Activated CD8-positive, alpha-beta memory T cell treated with anti-CD3 and anti-CD28 coated beads, Interleukin-2, amount 50 U/mL, for 48 hours (primary cell): Measurements from ENCODE around the gene RAP1GAP2.
"Not testable (repeated sequence)": the region's sequence is repeated elsewhere in the genome, so short reads cannot be mapped to it uniquely, and the experiment has no call there.

Experiments
- DNase-seq: peaks from one replicate; pipeline ENCODE4 v3.0.0-alpha.2; 2020

Gene RAP1GAP2

DNA sequence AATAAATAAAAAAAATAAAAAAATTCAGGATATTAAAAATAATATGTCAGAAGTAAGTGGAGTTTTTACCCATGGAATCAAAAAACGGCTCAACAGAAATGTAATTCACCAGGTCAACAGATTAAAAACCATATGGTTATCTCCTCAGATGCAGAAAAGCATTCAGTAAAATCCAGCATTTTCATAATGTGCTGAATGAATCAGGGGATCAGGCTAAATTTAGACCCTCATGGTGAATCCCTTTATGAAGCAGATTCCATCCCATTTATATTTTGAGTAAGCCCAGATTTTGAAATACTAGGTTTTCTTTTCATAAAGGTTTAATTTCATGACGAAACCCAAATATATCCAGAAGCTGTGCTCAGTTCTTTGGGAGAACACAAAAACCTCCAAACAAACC lies 182.8 kb downstream of the RAP1GAP2 start:
- DNase-seq: no peak

DNA sequence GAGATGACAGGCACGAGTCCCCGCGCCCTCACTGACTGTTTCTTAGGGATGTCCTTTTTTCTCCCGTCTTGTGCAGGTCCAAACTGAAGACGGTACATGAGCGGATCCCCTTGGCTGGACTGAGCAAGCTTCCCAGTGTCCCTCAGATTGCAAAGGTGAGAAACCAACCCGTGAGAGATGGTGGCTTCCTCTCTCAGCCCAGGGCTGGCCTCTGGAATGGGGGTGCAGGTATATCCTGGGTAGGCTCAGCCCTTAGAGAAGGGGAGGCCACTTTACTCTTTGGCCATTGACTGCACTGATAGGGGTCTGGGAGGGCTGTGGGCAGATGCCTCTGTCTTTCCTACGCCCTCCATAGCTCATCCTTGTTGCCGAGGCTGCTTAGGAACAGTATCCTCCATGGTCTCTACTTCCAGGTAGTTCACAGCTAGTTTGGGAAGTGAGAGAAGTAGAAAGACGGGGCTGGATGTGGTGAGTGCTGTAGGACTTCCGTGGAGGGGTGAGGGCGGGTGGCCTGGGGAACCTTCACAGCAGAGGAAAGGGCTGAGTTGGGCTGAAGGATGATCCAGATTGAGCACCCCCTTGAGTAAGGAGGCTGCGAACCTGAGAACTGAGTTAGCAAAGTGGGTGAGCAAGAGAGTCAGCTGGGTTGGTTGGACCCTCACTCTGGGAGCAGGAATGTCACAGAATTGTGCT lies 184.1 kb downstream of the RAP1GAP2 start:
- DNase-seq: peak; percentile 25

DNA sequence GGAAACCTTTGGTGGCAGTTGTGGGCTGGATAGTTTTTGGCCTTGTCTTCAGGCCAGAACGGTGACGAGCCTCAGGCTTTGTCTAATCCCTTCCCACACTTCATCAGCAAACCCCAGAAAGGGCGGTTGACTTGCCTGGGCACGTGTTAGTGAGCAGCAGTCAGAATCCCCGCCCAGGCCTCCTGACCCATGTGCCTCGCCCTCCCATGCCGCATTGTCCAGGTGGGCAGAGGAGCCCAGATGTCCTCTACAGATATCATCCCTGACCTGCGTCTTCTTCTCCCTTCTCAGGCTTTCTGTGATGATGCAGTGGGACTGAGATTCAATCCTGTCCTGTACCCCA lies 184.6 kb downstream of the RAP1GAP2 start:
- peak; percentile 40 for DNase-seq

DNA sequence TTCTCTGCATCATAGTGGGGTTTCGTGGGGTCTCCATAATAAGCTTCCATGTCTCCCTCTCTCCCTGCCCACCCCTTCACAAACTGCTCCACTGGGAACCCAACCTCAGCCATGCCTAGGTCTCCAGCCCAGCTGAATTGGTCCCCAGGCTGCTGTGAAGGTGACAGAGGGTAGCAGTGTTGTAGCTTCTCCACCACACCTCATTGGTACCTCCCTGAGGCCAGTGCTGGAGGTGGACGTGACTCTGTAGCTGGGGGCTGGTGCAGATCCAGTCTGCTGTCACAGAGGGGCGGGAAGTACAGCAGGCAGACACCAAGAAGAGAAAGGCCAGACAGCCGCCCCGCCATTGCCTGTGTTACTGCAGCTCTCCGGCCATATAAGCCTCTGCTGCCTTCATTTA lies 185.1 kb downstream of the RAP1GAP2 start:
- DNase-seq: peak; percentile 29

DNA sequence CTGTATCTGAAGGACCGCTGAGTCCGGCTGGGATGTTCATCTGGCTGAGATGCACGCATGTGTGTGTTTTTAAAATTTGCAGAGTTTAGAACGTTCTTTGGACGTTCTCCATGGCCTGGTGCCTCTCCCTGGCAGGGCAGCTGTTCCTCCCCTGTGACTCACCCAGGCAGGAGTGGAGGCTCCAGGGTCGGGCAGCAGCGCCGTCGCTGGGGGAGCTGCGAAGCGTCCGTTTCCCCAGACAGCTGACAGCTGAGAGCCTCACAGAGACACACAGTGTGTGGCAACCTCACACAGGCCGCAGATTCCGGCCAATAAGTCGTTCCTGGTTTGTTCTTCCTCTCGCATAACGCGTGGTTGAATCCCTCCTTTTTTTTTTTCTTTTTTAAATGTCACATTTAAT lies 186.6 kb downstream of the RAP1GAP2 start:
- peak; percentile 8 for DNase-seq

DNA sequence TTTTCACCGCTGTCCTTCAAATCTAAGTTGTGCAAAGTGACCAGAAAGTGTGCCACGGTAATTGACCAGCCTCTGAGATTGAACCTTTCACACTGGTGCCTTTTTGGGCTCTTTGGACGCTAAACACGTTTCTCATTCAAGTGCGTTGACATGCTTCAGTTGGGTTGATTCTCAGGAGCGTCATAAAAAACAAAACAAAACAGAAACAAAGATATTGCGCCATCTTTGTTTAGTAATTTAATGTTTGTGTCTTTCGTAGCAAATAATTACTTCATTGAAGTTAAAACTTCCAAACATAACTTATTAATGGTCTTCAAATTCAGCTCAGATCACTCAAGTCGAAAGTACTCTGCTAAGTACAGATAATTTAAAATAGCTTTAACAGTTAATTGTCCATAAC lies 187.0 kb downstream of the RAP1GAP2 start:
- DNase-seq: no peak

DNA sequence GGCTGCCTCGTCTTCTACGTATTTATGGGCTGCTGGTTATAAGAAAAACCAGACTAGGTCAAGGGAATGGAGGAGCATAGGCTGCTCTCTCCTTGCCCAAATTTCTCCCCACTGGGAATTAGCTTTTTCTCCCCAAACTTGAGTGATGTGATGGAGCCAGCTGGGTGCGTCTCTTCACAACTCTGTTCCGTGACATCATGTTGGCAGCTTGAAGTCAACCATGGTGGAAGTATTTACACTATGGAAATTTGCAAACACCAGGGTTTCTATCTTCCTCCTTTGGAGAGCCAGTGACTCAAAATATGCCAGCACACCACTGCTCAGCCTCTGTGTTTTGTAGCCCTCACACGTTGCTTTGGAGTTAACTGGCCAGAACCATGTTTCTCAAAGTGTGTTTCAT lies 189.1 kb downstream of the RAP1GAP2 start:
- DNase-seq: no peak

DNA sequence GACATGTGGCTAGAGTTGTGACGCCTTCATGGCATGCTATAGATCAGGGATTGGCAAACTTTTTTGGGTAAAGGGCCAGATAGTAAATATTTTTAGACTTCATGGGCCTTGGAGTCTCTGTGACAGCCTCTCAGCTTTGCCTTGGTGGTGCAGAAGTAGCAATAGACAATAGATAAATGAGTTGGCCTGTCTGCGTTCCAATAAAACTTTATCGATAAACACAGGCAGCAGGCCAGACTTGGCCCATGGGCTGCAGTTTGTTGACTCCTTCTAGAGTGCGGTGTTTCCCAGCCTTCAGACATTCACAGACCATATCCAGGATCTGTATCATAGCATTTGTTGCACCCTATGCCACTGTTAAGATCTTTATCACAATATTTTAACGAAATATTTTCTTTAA lies 190.7 kb downstream of the RAP1GAP2 start:
- no peak for DNase-seq

DNA sequence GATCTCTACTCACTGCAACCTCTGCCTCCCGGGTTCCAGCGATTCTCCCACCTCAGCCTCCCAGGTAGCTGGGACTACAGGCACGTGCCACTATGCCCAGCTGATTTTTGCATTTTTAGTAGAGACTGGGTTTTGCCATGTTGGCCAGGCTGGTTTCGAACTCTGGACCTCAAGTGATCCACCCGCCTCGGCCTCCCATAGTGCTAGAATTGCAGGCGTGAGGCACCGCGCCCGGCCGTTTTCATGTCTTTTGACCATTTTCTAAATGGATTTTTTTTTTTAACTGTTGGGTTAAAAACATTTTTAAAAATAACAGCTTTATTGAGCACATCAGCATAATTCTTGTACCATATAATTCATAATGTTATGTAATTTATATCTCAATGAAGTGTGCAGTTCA lies 193.2 kb downstream of the RAP1GAP2 start:
- DNase-seq: peak; percentile 8

DNA sequence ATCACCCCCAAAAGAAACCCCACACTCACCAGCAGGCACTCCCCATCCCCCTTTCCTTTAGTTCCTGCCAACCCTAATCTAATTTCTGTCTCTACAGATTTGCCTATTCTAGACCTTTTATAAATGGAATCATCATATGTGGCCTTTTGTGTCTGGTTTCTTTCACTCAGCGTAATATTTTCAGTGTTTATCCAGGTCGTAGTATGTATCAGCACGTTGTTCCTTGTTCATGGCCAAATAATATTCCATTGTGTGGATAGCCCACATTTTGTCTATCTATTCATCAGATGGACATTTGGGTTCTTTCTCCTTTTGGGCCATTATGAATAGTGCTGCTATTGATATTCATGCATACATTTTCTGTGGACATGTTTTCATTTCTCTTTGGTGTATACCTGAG lies 193.6 kb downstream of the RAP1GAP2 start:
- no peak for DNase-seq

DNA sequence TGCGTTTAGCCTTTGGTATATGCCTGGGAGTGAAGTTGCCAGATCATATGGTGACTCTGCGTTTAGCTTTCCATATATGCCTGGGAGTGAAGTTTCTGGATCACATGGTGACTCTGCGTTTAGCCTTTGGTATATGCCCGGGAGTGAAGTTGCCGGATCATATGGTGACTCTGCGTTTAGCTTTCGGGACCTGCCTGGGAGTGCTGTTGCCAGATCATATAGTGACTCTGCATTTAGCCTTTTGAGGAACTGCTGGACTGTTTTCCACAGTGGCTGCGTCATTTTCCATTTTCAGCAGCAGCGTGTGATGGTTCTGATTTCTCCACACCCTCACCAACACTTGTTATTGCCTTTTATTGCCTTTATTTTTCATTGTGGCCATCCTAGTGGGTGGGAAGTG lies 194.2 kb downstream of the RAP1GAP2 start:
- peak; percentile 12 for DNase-seq

DNA sequence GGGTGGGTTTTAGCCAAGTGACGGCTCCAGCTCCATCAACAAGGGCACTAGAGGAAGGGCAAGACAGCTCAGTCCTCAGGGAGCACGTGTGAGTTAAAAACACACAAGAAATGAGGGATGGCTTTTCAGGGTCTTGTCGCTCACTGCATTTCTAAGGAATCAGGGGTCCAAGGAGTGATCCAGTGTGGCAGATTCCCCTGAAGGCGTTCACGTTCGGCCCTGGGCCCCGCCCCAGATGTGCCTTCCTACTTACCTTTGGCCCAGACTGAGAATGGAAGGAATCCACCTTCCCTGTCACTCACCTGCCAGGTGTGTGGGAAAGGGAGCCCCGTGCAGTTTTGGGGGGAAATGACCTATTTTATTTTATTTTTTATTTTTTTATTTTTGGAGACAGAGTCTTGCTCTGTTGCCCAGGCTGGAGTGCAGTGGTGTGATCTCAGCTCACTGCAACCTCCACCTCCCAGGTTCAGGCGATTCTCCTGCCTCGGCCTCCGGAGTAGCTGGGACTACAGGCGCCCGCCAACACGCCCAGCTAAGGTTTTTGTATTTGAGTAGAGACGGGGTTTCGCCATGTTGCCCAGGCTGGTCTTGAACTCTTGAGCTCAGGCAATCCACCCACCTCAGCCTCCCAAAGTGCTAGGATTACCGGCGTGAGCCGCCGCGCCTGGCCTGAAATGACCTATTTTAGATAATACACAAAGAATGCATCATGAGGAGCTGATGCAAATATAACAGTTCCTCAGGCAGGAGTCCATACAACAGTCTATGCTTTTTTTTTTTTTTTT lies 195.3 kb downstream of the RAP1GAP2 start:
- peak; percentile 38 for DNase-seq

DNA sequence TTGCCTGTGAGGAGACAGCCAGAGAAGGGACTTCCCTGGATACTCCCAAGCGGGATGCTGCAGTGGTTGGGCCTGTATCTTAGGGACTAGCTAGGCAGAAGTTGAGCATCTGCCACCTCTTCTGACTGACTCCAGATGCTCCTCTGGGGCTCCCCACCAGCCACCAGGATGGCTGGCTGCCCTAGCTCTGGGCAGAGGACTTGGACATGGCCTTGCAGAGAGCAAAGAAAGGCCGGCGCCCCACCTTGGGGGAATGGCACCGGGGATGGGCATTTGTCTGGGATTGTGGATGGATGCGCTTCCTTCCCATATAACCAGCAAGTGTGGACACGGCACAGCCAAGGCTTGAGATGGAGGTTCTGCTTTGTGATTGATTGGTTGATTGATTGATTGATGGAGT lies 198.2 kb downstream of the RAP1GAP2 start:
- DNase-seq: no peak

DNA sequence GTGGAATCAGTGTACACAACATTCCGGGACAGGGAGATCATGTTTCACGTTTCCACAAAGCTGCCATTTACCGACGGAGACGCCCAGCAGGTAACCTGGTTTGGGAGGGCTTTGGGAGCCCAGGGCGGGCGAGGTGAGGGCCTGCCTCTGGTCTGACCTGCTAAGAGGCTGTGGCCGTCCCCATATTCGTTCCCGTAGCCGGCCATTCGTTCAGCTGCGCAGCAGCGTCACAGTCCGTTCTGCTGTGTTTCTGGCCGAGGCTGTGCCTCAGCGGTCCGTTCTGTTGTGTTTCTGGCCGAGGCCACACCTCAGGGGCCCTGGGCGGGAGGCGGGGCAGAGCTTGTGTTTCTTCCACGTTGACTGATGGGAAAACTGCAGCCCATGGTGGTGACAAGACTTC lies 199.1 kb downstream of the RAP1GAP2 start:
- no peak for DNase-seq

DNA sequence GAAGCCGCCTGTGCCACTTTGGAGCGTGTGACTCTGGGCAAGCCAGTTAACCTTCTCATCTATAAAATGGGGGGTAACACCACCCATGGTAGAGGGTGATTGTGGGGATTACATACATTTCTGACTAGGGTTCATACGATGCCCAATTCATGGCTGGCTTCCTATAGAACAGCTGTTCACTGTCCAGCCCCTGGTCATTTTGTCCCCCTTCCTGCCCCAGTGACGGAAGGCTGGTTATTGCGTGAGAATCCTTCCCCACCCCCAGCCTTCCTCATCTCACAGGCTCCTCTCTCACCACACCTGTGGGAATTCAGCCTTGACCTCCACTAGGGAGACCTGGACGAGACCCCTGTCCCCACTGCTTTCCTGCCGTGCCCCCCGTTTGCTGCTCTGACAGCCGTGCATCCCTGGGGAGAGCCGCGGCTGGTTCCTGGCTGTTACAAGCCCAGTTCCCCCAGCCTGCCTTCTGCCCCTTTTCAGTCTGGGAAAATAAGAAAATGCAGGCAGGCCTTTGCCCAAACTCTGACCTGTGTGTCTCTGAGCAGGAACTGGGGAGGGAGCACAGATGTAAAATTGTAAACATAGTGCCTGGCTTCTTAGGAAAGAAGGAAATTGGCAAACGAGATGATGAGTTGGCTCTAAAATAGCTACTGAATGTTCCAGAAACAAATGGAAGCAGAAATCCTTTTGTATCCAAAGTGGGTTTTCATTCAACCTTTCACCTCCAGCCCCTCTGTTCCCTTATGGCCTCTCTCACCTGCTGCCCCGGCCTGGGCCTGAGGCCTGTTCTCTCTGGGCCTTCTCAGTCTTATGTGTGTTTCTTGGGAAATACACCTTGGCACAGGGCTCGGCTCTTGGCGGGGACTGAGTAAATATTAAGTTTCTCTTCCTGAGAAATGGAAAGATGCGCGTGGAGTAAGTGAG lies 199.9 kb downstream of the RAP1GAP2 start:
- DNase-seq: no peak

DNA sequence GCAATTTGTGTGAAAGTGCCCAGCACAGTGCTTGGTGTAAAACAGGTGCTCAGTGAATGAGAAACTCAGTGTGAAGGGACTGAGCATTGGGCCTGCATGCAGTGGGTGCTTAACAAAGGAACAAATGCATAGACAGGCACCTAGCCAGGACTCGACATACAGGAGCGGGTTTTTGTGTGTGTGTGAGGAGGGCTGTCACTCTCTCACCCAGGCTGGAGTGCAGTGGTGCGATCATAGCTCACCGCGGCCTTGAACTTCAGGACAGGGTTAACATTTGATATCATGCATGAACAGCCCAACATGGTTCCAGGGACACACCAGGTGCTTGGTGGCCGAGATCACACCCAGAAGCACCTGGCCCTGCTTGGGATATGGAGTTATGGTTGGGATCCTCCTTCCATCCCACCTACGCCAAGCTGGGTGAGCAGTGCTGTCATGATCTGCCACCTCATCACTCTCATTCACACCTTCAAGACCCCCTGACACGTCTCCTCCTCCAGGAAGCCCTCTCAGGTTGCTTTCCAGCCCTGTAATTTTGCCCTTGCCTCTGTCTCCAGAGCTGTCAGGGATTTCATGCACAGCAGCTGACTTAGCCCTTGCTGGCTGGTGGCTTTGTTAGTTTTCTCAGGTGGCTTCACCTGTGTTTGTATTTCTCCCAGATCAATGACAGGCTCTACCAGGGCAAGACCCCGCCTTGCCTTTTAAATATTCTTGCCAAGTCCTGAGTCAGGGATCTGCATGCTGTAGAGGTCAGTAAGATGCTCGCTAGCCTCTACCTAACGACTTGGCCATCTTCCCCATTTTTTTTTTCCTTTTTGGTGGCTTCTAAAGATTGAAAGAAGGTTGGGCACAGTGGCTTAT lies 200.8 kb downstream of the RAP1GAP2 start:
- no peak for DNase-seq

DNA sequence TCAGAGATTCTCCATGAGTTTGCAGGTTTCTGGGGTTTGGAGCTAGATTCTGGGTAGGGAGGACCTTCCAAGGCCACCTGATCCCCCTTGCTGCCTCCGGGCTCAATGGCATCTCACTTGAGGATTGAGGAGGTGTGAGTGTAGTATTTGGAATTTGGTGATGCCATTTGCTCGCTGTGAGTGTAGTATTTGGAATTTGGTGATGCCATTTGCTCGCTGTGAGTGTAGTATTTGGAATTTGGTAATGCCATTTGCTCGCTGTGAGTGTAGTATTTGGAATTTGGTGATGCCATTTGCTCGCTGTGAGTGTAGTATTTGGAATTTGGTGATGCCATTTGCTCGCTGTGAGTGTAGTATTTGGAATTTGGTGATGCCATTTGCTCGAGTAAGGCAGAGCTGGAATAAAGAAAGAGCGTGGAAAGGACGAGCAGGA lies 202.2 kb downstream of the RAP1GAP2 start:
- not testable (repeated sequence) for DNase-seq

DNA sequence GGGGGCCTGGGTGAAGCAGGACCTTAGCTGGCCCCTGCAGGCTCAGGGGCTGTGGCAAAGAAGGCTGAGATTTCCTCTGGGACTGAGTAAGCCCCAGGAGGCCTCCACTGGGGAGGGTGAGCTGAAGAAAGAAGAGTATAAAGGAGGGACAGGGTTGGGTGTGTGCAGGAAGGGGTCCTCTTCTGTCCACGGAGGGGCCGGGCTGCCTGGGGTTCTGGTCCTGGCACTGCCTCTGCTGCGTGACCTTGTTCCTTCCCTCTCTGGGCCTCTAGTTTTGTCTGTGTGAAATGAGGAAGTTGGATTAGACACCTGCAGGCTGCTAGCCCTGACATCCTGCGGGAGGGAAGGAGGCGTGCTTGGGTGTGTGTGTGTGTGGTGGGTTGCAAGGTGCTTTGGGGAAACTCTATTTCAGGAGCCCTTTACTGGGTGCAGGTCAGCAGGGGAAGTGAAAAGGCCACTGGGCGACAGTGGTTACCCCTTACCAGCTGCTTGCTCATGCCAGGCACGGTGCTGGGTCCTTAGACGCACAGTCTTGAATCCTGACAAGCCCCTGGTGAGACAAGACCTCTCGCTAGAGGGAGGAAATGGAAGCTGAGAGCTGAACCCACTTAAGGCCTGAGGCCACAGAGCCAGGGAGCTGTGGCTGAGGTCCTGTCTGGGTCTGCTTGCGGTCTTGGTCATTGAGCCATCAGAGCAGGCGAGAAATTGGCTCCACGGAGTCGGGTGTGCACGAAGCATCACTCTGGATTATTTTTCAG lies 206.5 kb downstream of the RAP1GAP2 start:
- no peak for DNase-seq

DNA sequence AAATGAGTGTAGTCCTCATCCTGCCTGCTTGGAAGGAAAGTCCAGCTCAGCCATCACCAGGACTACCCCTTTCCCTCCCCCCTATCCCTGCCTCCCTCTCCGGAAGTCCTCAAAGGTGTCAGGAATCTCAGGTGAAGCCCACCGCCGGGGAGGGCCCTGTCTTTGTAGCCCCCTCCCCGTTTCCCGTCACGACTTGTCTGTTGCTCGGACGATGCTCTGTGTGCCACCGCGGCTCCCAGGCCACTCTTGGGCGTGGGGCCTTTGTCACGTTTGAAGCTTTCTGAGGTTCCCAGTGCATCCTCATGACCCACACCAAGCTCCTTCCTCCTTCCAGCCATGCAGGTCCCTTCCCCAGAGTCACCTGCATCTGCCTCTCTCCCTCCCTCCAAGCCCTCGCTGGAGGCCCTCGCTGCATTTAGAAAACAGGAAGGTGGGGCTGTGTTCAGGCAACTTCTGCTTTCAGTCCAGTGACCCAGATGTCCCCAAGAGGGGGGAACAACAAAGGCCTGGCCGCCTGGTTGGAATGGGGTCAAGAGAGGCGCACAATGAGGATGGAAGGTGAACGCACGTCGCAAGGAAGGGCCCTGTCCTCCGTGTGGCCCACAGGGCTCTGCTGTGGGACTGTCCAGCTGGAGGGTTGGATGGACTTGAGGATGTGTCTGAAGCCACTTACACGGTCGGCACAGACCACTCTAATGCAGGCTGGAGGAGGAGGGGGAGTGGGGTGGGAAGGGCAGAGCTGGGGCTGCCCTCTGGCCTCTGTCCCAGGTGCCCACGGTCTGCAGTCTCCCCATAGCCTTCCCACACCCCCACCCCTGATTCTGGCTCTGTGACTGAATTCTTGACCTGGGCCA lies 207.3 kb downstream of the RAP1GAP2 start:
- no peak for DNase-seq

DNA sequence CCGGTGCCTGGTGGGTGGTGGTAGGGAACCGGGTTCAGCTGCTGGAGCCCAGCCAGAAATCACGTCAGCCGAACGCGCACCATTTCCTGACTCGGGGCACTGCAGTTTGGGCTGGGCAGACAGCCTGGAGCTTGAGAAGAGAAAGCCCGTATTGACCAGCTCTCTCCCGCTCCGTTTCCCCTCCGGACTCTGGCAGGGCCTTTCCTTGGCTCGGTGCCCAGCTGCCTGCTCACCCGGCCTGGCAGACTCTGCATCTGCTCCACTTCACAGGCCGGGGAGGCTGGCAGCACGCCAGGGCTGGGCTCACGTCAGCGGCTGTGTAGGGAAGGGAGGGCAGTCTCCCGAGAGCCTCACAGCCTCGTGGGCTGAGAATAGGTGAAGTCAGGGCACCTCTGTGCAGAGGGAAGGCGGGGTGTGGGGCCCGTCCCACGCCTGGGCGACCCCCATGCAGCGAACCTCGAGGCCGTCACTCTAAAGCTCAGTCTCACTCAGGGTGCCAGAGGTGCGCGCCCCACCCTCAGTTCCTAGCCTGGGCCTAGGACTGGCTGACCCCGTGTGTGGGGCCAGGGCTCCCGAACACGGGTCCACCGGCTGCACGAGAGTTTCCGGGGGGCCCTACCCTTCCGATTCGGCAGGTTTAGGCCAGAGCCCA lies 208.0 kb downstream of the RAP1GAP2 start:
- DNase-seq: peak; percentile 76
